Measurements from ENCODE around the gene CZIB.
"Not testable (repeated sequence)": the region's sequence is repeated elsewhere in the genome, so short reads cannot be mapped to it uniquely, and the experiment has no call there.

CZIB gene

GRCh38 chr1:53214376-53214940 is 6.0 kb downstream of the CZIB start:
- no peak overlapping the region for H3K4me3 ChIP-seq (ENCODE audit: low read depth, low read length)
- no peak for DNase-seq (ENCODE audit: low read depth)
- TF ChIP-seq CTCF (conservative IDR thresholded peaks at IDR 0.05; ENCODE audit: low read depth, low read length): no peak

DNA sequence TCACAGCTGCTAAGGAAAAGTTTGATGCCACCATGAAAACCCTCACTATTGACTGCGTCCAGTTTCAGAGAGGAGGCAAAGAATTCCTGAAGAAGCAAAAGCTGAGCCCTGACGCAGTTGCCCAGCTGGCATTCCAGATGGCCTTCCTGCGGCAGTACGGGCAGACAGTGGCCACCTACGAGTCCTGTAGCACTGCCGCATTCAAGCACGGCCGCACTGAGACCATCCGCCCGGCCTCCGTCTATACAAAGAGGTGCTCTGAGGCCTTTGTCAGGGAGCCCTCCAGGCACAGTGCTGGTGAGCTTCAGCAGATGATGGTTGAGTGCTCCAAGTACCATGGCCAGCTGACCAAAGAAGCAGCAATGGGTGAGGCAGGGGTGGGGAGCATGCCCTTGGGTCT is 9.5 kb downstream of the CZIB start:
- DNase-seq (ENCODE audit: low read depth): no peak
- no peak for TF ChIP-seq CTCF (conservative IDR thresholded peaks at IDR 0.05; ENCODE audit: low read depth, low read length)
- H3K4me3 ChIP-seq (ENCODE audit: low read depth, low read length): no peak overlapping the region

GRCh38 chr1:53210352-53210751 is 10.1 kb downstream of the CZIB start:
- no peak for TF ChIP-seq CTCF (conservative IDR thresholded peaks at IDR 0.05; ENCODE audit: low read depth, low read length)
- no peak for DNase-seq (ENCODE audit: low read depth)

DNA sequence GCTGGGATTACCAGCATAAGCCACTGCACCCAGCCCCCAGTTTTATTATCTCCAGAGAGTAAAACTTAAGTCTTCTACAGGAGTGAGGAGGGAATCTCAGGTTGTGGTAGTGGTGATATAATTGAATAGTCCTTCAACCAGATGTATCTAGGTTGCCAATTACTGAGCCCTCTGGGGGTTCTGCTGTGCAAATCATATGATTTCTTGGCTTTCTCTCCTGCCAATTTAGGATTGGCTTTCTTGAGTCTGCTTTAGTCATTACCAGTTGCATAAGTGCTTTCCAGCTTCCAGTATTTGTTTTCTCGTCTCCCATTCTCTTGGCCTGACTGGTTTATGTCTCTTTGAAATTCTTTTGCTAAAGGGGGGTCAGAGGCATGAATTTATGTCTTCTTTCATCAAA is 12.7 kb downstream of the CZIB start:
- peak; percentile 51 for DNase-seq (ENCODE audit: low read depth)
- no peak for TF ChIP-seq CTCF (conservative IDR thresholded peaks at IDR 0.05; ENCODE audit: low read depth, low read length)
- no peak overlapping the region for H3K4me3 ChIP-seq (ENCODE audit: low read depth, low read length)

More at GRCh38 chr1:53210352-53210751, 10.1 kb downstream of the CZIB start:
- no peak overlapping the region for H3K4me3 ChIP-seq (ENCODE audit: low read depth, low read length)

DNA sequence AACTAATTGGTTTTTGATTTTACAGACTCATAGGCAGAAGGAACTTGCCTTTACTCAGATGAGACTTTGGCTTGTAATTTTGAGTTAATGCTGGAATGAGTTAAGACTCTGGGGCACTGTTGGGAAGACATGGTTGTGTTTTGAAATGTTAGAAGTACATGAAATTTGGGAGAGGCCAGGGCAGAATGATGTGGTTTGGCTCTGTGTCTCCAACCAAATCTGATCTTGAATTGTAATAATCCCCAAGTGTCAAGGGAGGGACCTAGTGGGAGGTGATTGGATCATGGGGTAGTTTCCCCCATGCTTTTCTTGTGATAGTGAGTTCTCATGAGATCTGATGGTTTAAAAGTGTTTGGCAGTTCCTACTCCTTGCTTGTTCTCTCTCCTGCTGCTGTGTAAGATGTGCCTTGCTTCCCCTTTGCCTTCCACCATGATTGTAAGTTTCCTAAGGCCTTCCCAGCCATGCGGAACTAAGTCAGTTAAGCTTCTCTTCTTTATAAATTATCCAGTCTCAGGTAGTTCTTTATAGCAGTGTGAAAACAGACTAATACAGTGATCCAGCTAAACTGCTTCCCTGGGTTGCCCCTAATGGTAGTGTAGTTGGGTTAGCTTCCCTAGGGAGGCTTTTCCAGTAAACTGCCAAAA is 13.6 kb downstream of the CZIB start:
- TF ChIP-seq CTCF (conservative IDR thresholded peaks at IDR 0.05; ENCODE audit: low read depth, low read length): no peak
- no peak overlapping the region for H3K4me3 ChIP-seq (ENCODE audit: low read depth, low read length)
- no peak for DNase-seq (ENCODE audit: low read depth)

DNA sequence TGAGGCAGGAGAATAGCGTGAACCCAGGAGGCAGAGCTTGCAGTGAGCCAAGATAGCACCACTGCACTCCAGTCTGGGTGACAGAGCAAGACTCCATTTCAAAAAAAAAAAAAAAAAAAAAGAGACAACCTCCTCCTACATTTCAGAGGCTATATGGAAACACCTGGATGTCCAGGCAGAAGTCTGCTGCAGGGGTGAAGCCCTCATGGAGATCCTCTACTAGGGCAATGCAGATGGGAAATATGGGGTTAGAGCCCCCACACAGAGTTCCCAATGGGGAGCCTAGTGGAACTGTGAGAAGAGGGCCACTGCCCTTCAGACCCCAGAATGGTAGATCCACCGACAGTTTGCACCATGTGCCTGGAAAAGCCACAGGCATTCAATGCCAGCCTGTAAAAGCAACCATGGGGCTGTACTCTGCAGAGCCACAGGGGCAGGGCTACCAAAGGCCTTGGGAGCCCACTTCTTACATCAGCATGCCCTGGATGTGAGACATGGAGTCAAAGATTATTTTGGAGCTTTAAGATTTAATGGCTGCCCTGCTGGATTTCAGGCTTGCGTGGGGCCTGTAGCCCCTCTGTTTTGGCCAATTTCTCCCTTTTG is 14.2 kb downstream of the CZIB start:
- not testable (repeated sequence) for H3K4me3 ChIP-seq (ENCODE audit: low read depth, low read length); DNase-seq (ENCODE audit: low read depth)

GRCh38 chr1:53205496-53205895 is 14.9 kb downstream of the CZIB start:
- not testable (repeated sequence) for DNase-seq (ENCODE audit: low read depth); H3K4me3 ChIP-seq (ENCODE audit: low read depth, low read length)

- no peak for TF ChIP-seq CTCF (conservative IDR thresholded peaks at IDR 0.05; ENCODE audit: low read depth, low read length)
- H3K4me3 ChIP-seq (ENCODE audit: low read depth, low read length): no peak overlapping the region
- DNase-seq (ENCODE audit: low read depth): no peak
Observed at GRCh38 chr1:53203466-53203865, 17.0 kb downstream of the CZIB start.

All from choroid plexus epithelial cell (primary cell).